ENCODE data around the gene HLA-F. TPM values are rescaled to one million over a fixed set of nuclear protein-coding genes. Genes with fewer than 3 reads are reported as not detected.

The HLA-F gene
- total RNA-seq, 2 donors from 2014 or later = 58.8 to 201 TPM

- no peaks in the 10 kb centered on the region for H3K9me3 ChIP-seq
- no peaks in the 10 kb centered on the region for H3K4me1 ChIP-seq
- DNase-seq = peak; percentile 10
- H3K9ac ChIP-seq (ENCODE audit: low read depth in 2 of 2, low read length in 2 of 2) = no peak overlapping the region
- intact Hi-C loops (cut with DNase I) = no loop called here
- H3K27ac ChIP-seq = no peak overlapping the region
- no peak for TF ChIP-seq CTCF (IDR thresholded peaks at IDR 0.05)
- H3K36me3 ChIP-seq = no peaks in the 10 kb centered on the region
- no peaks in the 10 kb centered on the region for H3K27me3 ChIP-seq
- no peak overlapping the region for H3K4me3 ChIP-seq
Measured at GRCh38 chr6:29759457-29759856, 36.2 kb downstream of the HLA-F start.

GRCh38 chr6:29760328-29760727 lies 37.1 kb downstream of the HLA-F start:
- H3K4me3 ChIP-seq = no peak overlapping the region
- DNase-seq = peak; percentile 30
- no peak overlapping the region for H3K9ac ChIP-seq (ENCODE audit: low read depth in 2 of 2, low read length in 2 of 2)
- no peak overlapping the region for H3K27ac ChIP-seq
- intact Hi-C loops (cut with DNase I) = no loop called here
- no peak for TF ChIP-seq CTCF (IDR thresholded peaks at IDR 0.05)
- no peaks in the 10 kb centered on the region for H3K27me3 ChIP-seq
- H3K36me3 ChIP-seq = no peaks in the 10 kb centered on the region
- H3K9me3 ChIP-seq = no peaks in the 10 kb centered on the region
- H3K4me1 ChIP-seq = no peaks in the 10 kb centered on the region

DNA sequence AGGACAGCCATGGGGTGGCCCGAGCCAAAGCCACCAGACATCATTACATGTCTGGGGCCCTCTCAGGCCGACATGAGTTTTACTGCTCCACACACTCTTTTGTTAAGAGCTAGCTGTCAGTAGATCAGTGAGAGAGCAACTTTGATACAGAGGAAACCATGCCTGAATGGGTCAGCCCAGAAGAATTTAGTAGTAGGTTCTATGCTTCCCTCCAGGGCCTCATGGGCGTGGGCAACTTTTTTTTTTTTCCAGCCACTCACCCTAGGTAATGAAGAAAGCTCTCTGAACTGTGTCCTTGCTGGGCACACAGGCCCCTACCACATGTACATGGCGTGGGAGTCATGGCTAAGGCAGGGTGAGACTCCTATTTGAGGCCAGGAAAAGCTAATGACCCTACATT lies 38.8 kb downstream of the HLA-F start:
- Histone ChIP-seq H3K4me3 (no peak overlapping the region), H3K27me3 (no peaks in the 10 kb centered on the region), H3K4me1 (no peaks in the 10 kb centered on the region), H3K36me3 (no peaks in the 10 kb centered on the region), H3K9me3 (no peaks in the 10 kb centered on the region), H3K9ac (ENCODE audit: low read depth in 2 of 2, low read length in 2 of 2) (no peak overlapping the region), H3K27ac (no peak overlapping the region)
- no peak for DNase-seq
- no peak for TF ChIP-seq CTCF (IDR thresholded peaks at IDR 0.05)
- intact Hi-C loops (cut with DNase I) = no loop called here

DNA sequence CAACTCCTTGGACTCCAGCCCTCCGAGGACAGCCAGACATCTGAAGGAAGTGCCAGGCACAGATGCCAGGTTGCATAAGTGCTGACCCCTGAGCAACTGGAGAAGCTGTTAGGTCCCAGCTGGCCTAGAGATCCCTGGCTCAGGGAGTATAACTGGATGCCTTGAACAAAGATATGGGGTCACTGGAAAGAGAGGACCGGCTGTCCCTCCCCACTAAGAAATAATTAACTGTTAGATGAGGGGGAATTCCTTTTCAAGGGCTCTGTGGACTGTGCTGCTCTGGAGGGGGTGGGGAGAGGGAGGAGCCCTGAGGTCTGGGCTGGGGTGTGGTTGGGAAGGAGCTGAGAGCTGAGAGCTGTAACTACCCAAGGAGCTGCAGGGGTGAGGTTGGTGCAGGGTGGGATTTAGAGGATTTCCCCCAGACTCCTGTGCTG lies 39.6 kb downstream of the HLA-F start:
- Histone ChIP-seq H3K36me3 (no peaks in the 10 kb centered on the region), H3K4me1 (no peaks in the 10 kb centered on the region), H3K27ac (no peak overlapping the region), H3K4me3 (no peak overlapping the region), H3K9ac (ENCODE audit: low read depth in 2 of 2, low read length in 2 of 2) (no peak overlapping the region), H3K9me3 (no peaks in the 10 kb centered on the region), H3K27me3 (no peaks in the 10 kb centered on the region)
- intact Hi-C loops (cut with DNase I) = no loop called here
- peak; percentile 15 for DNase-seq
- no peak for TF ChIP-seq CTCF (IDR thresholded peaks at IDR 0.05)

- Histone ChIP-seq H3K27me3 (no peaks in the 10 kb centered on the region), H3K4me3 (no peak overlapping the region), H3K36me3 (no peaks in the 10 kb centered on the region), H3K9ac (ENCODE audit: low read depth in 2 of 2, low read length in 2 of 2) (no peak overlapping the region), H3K4me1 (no peaks in the 10 kb centered on the region), H3K27ac (no peak overlapping the region), H3K9me3 (no peaks in the 10 kb centered on the region)
- intact Hi-C loops (cut with DNase I) = no loop called here
- TF ChIP-seq CTCF (IDR thresholded peaks at IDR 0.05) = no peak
- peak; percentile 9 for DNase-seq
Measured at GRCh38 chr6:29763491-29764289, 40.5 kb downstream of the HLA-F start.

Data from colonic mucosa (tissue), 4 donors.